CD4-positive, alpha-beta T cell treated with Interleukin-17A for 4 hours (primary cell): ENCODE measurements around the gene TPRX2.
"Not testable (repeated sequence)": the region's sequence is repeated elsewhere in the genome, so short reads cannot be mapped to it uniquely, and the experiment has no call there.

ENCODE experiments used
- DNase-seq: peaks from one replicate; pipeline ENCODE4 v3.0.0-alpha.2; 2020; ENCODE audit warnings: mixed read lengths

TPRX2 gene

GRCh38 chr19:47858646-47859285, at the start of gene TPRX2:
Gene TPRX2 (plus strand): TSS chr19:47859235. CDS start chr19:47859247, 12 bp downstream.
- not testable (repeated sequence) for DNase-seq

- peak; percentile 83 for DNase-seq
Observed at GRCh38 chr19:47813304-47813994, 45.6 kb upstream of the TPRX2 start.

GRCh38 chr19:47813995-47814328, 45.1 kb upstream of the TPRX2 start:
- DNase-seq: no peak

DNA sequence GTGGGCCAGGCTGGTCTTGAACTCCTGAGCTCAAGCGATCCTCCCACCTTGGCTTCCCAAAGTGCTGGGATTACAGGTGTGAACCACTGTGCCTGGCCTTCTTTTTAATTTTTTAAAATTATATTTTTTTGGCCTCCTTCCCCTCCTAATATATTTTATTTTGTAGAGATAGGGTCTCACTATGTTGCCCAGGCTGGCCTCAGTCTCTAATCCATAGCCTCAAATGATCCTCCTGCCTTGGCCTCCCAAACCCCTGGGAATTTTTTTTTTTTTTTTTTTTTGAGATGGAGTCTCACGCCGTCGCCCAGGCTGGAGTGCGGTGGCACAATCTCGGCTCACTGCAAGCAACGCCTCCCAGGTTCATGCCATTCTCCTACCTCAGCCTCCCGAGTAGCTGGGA, 42.8 kb upstream of the TPRX2 start:
- not testable (repeated sequence) for DNase-seq

DNA sequence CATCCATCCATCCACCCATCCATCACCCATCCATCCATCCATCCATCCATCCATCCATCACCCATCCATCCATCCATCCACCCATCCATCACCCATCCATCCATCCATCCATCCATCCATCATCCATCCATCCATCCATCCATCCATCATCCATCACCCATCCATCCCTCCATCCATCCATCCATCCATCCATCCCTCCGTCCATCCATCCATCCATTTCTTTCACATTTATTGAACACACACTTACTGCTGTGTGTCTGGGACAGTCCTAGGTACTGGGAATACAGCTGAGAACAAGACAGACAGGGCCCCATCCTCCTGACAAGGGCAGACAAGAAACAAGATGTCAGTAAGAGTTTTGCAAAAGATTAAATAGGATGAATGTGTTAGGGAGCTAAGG, 40.8 kb upstream of the TPRX2 start:
- not testable (repeated sequence) for DNase-seq

DNA sequence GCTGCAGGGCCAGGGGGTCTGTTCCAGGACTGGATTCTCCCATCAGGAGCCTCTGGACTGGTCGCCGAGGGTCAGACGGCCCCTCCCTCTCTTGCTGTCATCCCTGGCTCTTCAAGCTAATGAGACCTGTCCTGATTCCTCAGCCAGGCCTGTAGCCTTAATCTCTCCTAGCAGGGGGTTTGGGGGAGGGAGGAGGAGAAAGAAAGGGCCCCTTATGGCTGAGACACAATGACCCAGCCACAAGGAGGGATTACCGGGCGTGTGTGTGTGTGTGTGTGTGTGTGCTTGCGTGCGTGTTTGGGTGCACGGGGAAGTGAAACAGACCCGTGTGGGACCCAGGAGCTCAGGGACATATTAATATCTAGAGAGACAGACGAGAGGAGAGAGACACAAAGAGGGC, 39.2 kb upstream of the TPRX2 start:
- DNase-seq: no peak

- no peak for DNase-seq
Observed at GRCh38 chr19:47820410-47820809, 38.6 kb upstream of the TPRX2 start.

DNA sequence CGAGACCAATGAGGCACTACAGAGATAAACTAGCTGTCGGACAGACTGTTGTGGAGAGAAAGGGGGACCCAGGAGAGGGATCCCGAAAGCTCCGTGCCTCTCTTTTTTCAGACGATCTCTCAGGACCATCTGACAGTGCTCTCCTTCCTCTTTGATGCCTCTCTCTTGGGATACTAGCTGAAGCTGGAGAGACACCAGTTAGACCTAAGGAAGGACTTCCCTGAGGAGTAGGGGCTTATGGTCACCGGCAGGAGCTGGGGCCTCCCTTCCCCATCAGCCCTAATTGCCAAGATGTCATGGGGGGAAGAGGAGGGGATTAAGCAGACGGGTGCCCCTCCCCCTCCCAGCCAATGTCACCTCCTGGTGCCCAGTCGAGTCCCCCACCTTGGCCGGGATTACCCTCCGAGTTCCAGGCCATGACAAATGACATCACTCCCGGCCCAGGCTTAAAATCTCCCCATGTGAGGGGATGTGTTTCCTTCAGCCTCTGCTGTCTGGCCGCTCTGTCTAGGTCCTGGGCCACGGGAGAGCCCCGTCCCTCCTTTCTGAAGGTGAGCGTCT, 37.5 kb upstream of the TPRX2 start, which contains the start of gene CRX:
Gene CRX, plus strand, starts transcription at position 478 of the 561 bp plus-strand sequence. CDS start 12,507 bp downstream, outside the sequence.
- no peak for DNase-seq

GRCh38 chr19:47824396-47824795, 34.6 kb upstream of the TPRX2 start:
- DNase-seq: no peak

DNA sequence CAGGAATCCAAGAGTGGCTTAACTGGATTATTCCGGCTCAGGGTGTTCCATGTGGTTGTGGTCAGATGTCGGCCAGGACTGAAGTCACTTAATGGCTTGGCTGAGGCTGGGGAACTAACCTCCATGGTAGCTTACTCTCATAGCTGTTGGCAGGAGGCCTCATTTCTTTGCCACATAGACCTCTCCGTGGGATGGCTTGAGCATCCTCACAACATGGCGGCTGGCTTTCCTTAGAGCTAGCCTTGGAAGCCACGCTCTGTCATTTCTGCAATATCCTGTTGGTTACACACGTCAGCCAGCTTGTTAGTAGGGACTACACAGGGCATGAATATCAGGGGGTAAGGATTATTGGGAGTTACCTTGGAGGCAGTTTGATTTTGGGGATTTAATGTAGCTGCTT, 32.2 kb upstream of the TPRX2 start:
- DNase-seq: no peak

- no peak for DNase-seq
Observed at GRCh38 chr19:47832723-47833122, 26.3 kb upstream of the TPRX2 start.

DNA sequence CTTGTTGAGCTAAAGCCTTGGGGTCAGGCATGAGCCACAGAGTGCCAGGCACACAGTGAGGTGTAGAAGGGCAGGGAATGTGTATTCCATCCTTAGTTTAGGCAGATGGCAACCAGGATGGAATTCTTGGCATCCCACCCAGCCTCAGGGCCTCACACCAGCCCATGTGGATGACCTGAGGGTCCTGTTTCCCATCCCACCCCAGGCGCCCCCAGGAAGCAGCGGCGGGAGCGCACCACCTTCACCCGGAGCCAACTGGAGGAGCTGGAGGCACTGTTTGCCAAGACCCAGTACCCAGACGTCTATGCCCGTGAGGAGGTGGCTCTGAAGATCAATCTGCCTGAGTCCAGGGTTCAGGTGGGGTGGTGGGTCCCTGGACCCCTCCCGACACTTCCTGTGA, 23.0 kb upstream of the TPRX2 start:
- no peak for DNase-seq

GRCh38 chr19:47839411-47839810, 19.6 kb upstream of the TPRX2 start:
- no peak for DNase-seq

DNA sequence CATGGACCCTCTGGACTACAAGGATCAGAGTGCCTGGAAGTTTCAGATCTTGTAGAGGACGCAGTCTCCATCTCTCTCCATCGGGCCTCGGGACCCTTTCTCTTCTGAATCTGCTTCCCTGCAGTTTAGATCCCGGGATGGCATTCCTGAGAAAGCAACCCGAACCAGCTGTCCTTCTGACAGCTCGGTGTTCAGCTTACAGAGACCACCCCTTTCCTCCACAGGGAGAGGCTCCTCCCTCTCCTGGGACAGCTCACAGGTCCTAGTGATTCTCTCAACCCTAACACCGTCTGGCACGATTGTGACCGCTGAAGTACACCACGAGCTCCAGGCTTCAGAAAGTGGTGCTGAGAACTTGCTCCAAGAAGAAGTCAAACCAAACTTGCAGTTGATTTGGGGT, 19.1 kb upstream of the TPRX2 start:
- no peak for DNase-seq

DNA sequence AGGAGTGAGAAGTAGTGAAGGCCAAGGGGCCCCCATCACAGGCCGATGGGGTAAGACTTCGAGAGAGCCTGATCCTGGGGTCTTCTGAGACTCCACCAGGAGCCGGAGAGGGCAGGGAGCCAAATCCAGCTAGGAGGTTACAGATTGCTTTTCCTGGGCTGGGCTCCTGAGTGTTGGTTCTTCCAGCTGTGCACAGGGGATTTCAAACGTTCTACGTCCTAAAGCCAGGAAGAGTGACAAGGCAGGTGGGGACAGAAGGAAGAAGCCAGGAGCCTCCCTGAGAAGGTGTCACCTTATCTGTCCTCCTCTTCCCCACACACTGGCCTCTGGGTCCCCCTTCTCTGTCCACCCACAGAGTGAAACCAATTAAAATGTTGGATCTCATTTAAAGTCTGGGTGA, 16.1 kb upstream of the TPRX2 start:
- no peak for DNase-seq

GRCh38 chr19:47848425-47848822, 10.6 kb upstream of the TPRX2 start:
- DNase-seq: no peak

DNA sequence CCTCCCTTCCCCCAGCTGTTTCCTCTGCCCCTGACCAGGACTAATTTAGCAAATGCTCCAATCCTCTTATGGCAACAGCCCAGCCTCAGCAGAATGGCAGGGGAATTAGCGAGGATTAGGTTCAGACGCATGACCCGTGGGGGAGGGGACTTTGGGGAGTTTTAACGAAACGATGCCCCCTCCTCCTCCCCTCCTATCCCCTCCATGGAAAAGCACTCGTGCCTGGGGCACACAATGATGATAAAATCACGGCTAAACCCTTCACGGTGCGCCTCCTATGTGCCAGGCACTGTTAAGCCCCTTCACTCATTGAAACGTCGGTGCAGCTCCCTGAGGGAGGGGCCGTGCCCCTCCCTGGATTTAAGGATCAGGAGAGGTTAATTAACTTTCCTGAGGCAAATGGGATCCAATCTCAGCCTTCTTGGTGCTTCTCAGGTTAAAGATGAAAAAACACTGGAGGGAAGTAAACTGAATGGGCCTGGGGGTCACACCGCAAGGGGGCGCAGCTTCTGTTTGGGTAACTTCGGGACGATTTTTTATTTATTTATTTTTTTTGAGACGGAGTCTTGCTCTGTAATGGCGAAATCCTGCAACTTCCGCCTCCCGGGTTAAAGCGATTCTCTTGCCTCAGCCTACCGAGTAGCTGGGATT, 10.1 kb upstream of the TPRX2 start:
- DNase-seq: peak; percentile 53

- no peak for DNase-seq
Observed at GRCh38 chr19:47853003-47853402, 6.0 kb upstream of the TPRX2 start.

GRCh38 chr19:47854459-47854858, 4.6 kb upstream of the TPRX2 start:
- DNase-seq: no peak

- not testable (repeated sequence) for DNase-seq
Observed at GRCh38 chr19:47858231-47858630, 804 bp upstream of the TPRX2 start.

DNA sequence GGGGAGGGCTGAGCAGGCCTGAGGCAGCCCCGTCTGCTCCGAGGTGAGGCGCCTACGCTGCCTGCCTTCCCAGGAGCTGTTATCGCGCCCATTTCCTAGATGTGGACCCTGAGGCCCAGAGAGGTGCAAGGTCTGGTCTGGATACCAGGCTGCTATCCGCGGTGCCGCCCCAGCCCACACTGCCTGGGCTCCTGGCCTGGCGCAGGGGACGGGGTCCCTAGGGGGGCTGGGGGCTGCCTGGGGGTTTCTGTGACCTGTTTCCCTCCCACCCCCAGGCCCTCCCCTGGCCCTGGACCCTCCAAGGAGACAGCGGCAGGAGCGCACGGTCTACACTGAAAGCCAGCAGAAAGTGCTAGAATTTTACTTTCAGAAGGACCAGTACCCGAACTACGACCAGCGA, 803 bp downstream of the TPRX2 start:
- not testable (repeated sequence) for DNase-seq

GRCh38 chr19:47860602-47861297, 1.7 kb downstream of the TPRX2 start:
- DNase-seq: no peak

GRCh38 chr19:47861630-47862029, 2.6 kb downstream of the TPRX2 start:
- DNase-seq: no peak
